GM18505 (cell line): ENCODE results near the gene PCK1.

Source experiments
- ATAC-seq: cut with Tn5 transposase; IDR thresholded peaks from one replicate; pipeline ENCODE4 v1.9.1; 2021; ENCODE audit not compliant: unreplicated experiment
- POLR2A ChIP-seq: IDR thresholded peaks from 4 replicates; pipeline ENCODE4 v1.6.1; 2011; ENCODE audit warnings: borderline replicate concordance; ENCODE audit not compliant: insufficient read depth, insufficient read length; ENCODE audit errors: extremely low read depth

Gene PCK1

GRCh38 chr20:57568960-57569359, 8.1 kb downstream of the PCK1 start:
- no peak for ATAC-seq
- TF ChIP-seq POLR2A = no peak

- TF ChIP-seq POLR2A = no peak
- no peak for ATAC-seq
These were observed 9.4 kb downstream of the PCK1 start for GRCh38 chr20:57570145-57570850.

DNA sequence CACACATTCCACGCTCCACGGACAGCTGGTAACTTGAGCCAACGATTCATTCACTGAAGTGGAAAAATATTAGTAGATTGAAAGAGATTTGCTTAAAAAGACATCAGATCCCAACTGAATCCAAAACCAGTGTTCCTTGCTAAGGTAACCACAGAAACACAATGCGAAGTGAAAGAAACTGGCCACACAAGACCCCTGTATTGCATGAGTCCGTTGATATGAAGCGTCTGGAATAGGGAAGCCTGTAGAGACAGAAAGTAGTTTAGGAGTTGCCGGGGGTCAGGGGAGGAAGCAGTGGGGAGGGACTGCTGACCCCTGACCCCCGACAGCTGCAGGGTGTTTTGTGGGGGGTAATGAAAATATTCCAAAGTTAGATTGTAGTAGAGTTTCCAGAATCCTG, 10.0 kb downstream of the PCK1 start:
- no peak for TF ChIP-seq POLR2A
- no peak for ATAC-seq

DNA sequence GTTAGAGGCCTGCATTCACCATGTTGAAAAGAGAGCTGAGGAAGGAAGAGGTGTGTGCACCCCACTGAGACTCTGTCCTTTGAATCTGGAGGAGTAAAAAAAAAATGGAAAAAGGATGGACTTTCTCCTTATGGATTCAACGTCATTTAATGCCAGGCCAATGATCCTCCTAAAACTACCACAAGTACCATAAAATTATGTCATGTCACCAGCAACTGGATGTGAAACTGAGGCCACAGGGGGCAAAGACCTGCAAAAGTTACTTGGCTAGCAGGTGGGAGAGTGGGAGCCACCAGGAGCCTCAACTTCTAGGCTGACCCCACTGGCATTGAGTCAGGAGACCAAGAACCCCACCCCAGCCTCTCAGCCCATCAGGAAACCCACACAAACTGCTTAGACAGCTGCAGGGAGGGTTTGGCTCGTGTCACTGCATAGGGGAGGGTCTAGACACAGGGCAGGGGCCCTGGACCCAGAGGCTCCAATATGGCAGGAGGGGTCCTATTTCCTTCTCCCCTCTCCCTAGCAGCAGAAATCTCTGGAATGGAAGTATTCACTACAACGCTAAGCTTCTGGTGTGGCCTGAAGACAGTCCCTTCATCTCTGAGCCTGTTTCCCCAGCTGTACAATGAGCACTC, 11.0 kb downstream of the PCK1 start:
- TF ChIP-seq POLR2A = no peak

DNA sequence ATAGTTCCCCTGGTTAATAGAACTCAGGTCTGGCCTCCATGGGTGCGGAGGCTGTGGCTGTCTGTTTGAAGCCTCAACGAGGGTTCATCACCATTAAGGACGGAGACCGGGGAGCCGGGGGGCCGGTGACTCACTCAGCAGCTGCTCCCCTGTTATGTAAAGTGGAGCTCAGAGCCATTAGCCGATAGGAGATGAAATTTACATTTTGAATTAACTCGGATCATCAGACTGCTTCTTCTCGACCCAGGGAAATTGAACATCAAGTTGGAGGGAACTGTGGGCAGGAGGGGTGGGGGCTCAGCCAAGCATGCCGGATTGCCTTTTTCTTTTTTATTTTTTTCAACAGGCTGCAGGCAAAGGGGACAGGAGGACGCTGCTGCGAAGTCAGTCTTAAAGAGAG, 12.3 kb downstream of the PCK1 start:
- no peak for ATAC-seq
- TF ChIP-seq POLR2A = no peak

More for the DNA sequence above, 11.0 kb downstream of the PCK1 start:
- no peak for ATAC-seq

- no peak for ATAC-seq
- TF ChIP-seq POLR2A = no peak
These were observed 13.0 kb downstream of the PCK1 start for GRCh38 chr20:57573894-57574293.

DNA sequence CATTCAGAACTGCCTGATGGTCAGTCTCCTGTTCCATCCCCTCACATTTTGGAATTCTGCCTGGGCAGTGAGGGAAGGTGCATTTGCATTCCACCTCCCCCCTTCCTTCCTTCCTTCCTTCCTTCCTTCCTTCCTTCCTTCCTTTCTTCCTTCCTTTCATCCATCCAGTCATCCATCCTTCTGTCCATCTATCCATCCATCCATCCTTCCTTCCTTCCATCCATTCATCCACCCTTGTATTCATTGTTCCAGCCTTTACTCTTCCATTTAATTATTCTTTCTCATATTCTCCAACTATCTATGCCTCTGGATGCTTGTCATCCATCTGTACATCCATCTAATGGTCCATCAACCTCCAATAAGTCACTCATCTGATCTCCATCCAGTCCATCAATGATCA, 14.0 kb downstream of the PCK1 start:
- no peak for TF ChIP-seq POLR2A
- ATAC-seq = no peak

DNA sequence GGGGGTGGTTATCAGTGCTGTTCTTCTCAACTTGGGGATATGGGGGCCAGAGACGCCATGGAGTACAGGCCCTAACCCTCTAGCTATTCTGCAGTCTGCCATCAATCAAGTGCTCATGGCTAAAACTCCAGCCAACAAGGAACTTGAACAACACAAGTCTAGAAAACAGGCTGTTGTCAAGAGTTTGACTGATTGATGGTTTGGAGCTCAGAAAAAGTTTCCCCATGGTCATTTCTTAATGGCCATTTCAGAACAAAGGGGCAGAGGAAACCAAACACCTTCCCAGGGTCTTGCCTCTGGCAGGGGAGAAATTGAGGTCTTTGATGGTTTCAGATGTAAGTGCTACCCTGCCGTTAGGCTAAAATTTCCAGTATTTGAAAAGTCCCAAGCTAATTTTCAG, 15.1 kb downstream of the PCK1 start:
- ATAC-seq = no peak
- TF ChIP-seq POLR2A = no peak

- no peak for TF ChIP-seq POLR2A
- no peak for ATAC-seq
These were observed 16.0 kb downstream of the PCK1 start for GRCh38 chr20:57576617-57577550.

DNA sequence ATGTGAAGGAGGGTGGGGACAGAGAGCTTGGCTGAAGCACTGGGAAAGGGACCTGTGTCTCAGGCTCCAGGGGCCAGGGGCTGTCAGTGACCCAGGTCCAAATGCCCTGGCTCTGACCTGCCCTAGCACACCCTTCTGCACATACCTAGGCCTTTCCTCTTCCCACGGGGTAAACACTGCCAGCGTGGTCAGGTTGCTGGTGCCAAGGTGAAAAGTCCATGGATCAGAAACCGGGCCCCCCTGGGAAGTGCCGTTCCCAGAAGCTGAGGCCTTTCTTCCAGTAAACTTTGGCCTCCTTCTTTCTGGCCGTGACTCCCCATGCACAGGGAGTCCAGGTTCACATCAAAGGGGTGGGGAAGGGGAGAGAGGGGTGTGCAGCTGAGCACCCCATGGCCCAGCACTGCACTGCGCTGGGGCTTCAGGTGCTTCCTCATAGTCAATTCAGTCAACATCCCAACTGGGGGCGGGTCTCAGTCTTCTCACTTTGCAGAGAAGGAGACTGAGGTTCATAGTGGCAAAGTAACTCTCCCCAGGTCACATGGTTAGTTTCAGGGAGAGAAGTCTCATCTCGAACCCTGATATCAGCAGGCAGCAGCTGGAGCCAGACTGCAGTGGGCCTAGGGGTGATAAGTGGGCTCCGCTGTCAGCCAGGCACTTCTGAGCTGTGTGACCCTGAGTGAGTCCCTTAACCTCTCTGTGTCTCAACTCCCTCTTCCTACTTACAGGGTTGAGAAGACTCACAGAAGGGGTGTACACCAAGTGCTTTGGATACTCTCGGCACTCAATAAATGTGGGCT, 17.0 kb downstream of the PCK1 start:
- no peak for TF ChIP-seq POLR2A
- ATAC-seq = no peak

- no peak for ATAC-seq
- TF ChIP-seq POLR2A = no peak
These were observed 17.7 kb downstream of the PCK1 start for GRCh38 chr20:57578476-57579165.

- no peak for TF ChIP-seq POLR2A
- ATAC-seq = no peak
These were observed 18.5 kb downstream of the PCK1 start for GRCh38 chr20:57579331-57579897.
